ENCODE measurements around the gene TRIM38. TPM values are rescaled to one million over a fixed set of nuclear protein-coding genes. Genes with fewer than 3 reads are reported as not detected.
"Not testable (repeated sequence)": the region's sequence is repeated elsewhere in the genome, so short reads cannot be mapped to it uniquely, and the experiment has no call there.

TRIM38 gene, protein sequence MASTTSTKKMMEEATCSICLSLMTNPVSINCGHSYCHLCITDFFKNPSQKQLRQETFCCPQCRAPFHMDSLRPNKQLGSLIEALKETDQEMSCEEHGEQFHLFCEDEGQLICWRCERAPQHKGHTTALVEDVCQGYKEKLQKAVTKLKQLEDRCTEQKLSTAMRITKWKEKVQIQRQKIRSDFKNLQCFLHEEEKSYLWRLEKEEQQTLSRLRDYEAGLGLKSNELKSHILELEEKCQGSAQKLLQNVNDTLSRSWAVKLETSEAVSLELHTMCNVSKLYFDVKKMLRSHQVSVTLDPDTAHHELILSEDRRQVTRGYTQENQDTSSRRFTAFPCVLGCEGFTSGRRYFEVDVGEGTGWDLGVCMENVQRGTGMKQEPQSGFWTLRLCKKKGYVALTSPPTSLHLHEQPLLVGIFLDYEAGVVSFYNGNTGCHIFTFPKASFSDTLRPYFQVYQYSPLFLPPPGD
- total RNA-seq = 1 to 10 TPM; 8.1 to 8.2 TPM

DNA sequence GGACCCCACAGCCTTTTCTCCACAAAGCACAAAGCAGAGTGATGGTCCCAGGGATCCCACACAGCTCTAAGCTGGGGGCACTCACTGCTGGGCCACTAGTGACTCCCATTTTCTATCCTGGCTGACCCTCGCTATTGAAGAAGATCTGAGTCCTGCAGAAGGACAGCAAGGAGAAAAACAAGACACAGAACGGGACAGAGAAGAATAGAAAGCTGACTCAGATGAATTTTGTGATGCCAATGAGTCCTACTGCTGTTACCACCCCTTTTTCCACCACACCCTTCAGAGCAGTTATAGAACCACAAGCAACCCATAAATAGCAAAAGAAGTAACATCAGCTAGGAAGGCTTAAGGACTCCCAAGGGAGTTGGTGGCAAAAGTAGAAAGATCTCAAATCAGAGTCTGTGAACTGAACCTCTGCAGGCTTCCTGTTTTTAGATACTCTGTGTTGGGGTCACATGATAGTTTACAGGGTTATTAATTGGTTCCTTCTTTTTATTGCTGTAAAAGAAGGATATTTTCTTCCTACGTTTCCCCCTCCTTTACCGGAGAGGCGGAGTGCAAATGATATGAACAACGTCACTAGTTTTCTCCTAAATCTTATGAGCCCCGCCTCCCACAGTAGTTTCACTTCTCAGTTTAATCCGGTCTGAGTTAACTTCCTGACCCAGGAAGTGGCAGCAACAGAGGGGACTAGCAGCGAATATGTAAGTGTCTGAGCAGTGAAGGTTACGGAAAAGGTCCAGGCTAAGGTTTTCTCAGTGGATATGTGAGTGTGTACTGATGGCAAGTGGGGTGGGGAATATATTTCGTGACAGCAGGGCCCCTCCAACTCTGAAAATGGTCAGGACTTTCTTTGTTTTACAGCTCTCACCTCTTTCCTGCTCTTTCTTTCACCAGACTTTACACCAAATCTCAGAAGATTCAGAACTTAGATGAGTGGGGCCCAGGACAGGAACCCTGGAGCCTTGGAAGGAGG, at the start of gene TRIM38:
Gene TRIM38 (plus strand): TSS at position 654 of the 979 bp plus-strand sequence. CDS start 3,721 bp downstream, outside the sequence.
- Mint-ChIP-seq H3K27ac (peak within 1 kb of the TSS; percentile 95), H3K27me3 (no peaks in the 10 kb centered on the region), H3K4me3 (peak within 1 kb of the TSS; percentile 91), H3K36me3 (peaks cover 44% of the 10 kb centered on the region), H3K4me1 (peaks cover 68% of the 10 kb centered on the region), H3K9me3 (peaks cover 21% of the 10 kb centered on the region)
- peak; percentile 68 for DNase-seq

DNA sequence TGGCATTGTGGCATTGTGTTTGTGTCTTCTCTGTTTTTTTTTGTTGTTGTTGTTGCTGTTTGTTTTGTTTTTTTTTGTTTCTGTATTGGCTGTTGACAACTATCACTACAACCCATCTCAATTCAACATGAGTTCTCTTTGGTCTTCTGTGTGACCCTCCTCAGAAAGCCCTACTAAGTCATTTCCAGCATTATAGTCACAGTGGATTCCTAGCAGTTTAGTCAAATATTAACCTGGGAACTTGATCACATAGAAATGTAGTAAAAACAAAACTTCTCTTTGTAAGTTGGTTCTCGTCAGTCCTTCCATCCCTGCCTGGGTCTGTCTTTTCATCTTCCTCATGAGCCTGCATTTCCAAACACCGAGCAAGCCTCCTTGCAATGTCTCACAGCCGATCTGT, 48.9 kb upstream of the TRIM38 start:
- Mint-ChIP-seq H3K4me3 (no peak overlapping the region), H3K4me1 (peaks cover 13% of the 10 kb centered on the region), H3K9me3 (no peaks in the 10 kb centered on the region), H3K36me3 (peaks cover 1% of the 10 kb centered on the region), H3K27me3 (no peaks in the 10 kb centered on the region), H3K27ac (no peak overlapping the region)
- DNase-seq = no peak

DNA sequence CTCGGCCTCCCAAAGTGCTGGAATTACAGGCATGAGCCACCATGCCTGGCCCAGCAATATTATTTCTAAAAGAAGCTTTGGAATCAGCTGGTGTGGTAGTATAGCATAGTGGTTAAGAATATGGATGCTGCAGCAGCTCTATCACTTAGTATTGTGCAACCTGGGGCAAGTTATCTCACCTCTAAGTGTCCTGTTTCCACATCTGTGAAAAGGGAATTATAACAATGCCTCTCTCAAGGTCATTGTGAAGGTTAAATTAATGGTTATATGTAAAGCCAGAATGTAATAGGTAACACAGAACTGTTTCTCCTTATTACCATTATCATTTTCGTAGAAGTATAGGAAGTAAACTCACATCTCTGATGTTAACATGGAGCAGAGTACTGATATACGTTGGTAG, 46.3 kb upstream of the TRIM38 start:
- no peaks in the 10 kb centered on the region for H3K27me3 Mint-ChIP-seq
- H3K9me3 Mint-ChIP-seq = no peaks in the 10 kb centered on the region
- no peak overlapping the region for H3K27ac Mint-ChIP-seq
- no peak overlapping the region for H3K4me3 Mint-ChIP-seq
- peaks cover 1% of the 10 kb centered on the region for H3K36me3 Mint-ChIP-seq
- H3K4me1 Mint-ChIP-seq = peaks cover 13% of the 10 kb centered on the region
- DNase-seq = no peak

DNA sequence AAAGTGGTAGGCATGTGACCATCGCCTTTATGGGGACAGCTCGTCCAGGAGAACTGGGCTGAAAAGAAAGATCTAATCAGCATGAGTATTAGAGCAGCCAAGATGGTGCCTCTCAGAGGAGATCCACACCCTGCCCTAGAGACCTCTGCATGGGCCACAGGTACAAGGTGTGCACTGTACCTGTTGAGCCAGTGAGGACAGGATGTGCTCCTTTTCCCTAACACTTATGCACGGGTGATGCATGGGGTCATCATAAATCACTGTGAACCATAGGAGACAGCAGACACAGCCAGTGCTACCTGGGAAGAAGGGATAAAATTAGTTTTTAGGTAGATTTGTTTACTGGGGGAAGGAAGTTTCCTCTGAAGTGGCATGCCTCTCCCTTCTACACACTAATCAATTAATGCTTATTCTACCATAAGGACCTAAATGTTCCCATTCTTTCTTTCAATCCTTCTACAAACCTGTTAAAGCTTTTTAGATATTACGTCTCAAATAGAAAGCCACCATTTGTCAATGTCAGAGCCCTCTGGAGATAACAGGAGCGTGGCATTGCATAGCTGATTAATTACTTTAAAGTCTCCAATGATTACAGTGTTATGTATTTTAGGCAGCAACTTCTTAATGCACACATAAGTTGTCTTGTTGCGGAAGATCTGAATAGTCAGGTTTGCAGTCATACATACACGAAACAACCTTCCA, 45.7 kb upstream of the TRIM38 start:
- H3K36me3 Mint-ChIP-seq = peaks cover 1% of the 10 kb centered on the region
- no peaks in the 10 kb centered on the region for H3K9me3 Mint-ChIP-seq
- no peak overlapping the region for H3K27ac Mint-ChIP-seq
- H3K4me3 Mint-ChIP-seq = no peak overlapping the region
- peaks cover 8% of the 10 kb centered on the region for H3K4me1 Mint-ChIP-seq
- DNase-seq = no peak
- no peaks in the 10 kb centered on the region for H3K27me3 Mint-ChIP-seq

DNA sequence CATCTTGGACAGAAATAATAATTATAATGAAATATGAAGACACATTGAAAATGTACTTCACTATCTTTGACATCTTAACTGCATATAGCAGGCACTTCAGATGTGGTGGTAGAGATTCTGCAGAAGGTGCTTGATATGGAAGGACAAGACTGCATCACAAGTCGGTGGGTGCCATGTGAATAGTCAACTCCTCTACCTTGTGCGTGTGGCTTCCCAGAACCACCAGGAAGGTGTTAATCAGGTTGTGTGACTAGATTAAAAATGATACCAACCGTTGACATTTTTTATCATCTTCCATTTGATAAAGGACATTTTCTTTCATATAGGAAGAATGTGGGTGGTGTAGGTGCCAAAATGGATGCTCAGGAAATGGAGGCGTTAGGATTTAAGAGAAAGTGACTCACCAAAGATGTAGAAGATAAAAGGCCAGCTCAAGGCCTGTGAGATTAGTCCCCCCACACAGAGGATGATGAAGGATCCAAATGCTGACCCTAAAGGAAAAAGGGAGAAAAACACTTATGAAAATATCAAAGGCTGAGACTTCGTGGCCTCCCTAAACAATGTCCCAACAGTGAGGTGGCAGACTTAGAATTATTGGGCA, 44.4 kb upstream of the TRIM38 start:
- Mint-ChIP-seq H3K27me3 (no peaks in the 10 kb centered on the region), H3K4me1 (peaks cover 8% of the 10 kb centered on the region), H3K27ac (peak overlapping the region; percentile 13), H3K4me3 (no peak overlapping the region), H3K36me3 (peaks cover 1% of the 10 kb centered on the region), H3K9me3 (no peaks in the 10 kb centered on the region)
- no peak for DNase-seq

DNA sequence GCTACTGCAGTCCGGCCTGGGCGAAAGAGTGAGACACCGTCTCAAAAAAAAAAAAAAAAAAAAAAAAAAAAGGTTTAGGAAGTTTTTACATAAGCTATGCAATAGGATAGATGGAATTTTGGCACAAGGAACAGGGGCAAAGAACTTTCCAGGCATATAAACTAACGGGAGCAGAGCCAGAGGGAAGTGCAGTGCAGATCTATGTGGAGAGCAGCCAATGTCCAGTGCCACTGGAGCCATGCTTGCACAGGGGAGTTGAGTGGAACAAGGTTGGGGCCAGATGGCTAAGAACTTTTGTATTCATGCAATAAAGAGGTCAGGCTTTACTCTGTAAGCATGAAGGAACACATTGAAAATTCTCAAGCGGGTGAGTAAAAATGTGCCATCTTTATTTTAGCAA, 42.9 kb upstream of the TRIM38 start:
- Mint-ChIP-seq H3K4me3 (no peak overlapping the region), H3K9me3 (no peaks in the 10 kb centered on the region), H3K27me3 (no peaks in the 10 kb centered on the region), H3K4me1 (peaks cover 8% of the 10 kb centered on the region), H3K27ac (no peak overlapping the region), H3K36me3 (no peaks in the 10 kb centered on the region)
- DNase-seq = no peak

DNA sequence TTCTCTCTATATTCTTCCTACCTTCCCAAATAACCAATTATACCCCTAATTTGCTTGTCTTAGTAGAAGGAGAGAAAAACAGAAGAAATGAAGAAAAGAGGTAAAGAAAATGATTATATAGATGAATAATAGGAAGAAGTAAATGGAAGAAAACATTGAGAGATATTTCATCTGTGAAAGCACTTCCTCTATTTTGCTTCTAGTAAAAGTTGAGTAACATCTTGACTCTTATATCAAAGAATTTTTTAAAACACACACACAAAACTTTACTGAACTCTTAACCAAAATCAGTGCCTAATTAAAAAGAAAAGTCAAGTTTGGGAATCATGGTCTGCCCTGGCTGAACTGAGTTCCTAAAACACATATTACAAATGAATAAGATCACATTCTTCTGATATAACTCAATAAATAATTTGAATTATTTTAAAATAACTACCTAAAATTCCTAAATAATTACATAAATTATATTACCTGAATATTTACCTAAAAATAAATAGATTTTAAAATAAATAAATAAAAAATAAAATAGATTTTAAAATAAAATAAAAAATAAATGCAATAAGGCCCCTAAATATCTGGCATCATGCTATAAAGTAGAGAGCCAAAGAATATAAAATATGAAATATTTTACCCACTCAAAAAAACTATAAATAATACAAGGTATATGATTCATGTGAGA, 40.9 kb upstream of the TRIM38 start:
- Mint-ChIP-seq H3K27me3 (no peaks in the 10 kb centered on the region), H3K4me1 (peaks cover 8% of the 10 kb centered on the region), H3K27ac (no peak overlapping the region), H3K36me3 (no peaks in the 10 kb centered on the region), H3K9me3 (no peaks in the 10 kb centered on the region), H3K4me3 (no peak overlapping the region)
- DNase-seq = no peak

DNA sequence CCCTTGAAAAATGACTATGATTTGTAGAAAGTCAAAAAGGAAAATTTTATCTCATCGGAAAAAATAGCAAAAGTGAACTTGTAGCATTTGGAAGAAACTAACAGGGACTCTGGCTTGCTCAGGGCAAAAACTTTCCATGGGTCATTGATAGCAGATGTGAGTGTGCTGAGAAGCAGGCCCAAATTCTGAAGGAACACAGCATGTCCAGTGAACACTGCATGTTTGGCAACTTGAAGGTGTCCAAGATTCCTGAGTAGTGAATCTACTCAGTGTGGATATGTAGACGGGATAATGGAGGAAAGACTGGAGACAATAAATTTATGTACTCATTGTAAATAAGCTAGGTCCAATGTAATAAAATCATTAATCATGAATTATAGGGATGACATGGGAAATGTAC, 40.3 kb upstream of the TRIM38 start:
- H3K27me3 Mint-ChIP-seq = no peaks in the 10 kb centered on the region
- no peak overlapping the region for H3K27ac Mint-ChIP-seq
- H3K36me3 Mint-ChIP-seq = no peaks in the 10 kb centered on the region
- H3K4me1 Mint-ChIP-seq = peaks cover 8% of the 10 kb centered on the region
- no peak for DNase-seq
- H3K4me3 Mint-ChIP-seq = no peak overlapping the region
- H3K9me3 Mint-ChIP-seq = no peaks in the 10 kb centered on the region

DNA sequence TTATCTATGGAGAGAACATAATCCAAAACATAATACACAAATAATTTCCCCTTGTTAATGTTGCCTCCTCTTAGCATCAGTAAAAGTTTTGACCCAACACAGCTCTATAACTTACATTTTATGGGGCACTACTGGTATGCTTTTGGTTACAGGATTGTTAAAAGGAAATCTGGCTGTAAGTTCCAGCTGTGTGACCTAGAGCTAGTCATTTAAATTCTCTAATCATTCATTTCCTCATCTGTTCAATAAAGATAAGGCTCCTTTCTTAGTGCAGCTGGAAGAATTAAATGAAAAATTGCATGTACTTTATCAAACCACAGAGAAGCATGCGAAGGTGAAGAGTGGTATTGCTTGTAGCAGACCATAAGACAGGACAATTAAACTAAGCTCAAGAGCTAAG, 36.7 kb upstream of the TRIM38 start:
- no peaks in the 10 kb centered on the region for H3K27me3 Mint-ChIP-seq
- no peak for DNase-seq
- H3K4me1 Mint-ChIP-seq = no peaks in the 10 kb centered on the region
- H3K27ac Mint-ChIP-seq = no peak overlapping the region
- no peaks in the 10 kb centered on the region for H3K9me3 Mint-ChIP-seq
- no peak overlapping the region for H3K4me3 Mint-ChIP-seq
- H3K36me3 Mint-ChIP-seq = no peaks in the 10 kb centered on the region

DNA sequence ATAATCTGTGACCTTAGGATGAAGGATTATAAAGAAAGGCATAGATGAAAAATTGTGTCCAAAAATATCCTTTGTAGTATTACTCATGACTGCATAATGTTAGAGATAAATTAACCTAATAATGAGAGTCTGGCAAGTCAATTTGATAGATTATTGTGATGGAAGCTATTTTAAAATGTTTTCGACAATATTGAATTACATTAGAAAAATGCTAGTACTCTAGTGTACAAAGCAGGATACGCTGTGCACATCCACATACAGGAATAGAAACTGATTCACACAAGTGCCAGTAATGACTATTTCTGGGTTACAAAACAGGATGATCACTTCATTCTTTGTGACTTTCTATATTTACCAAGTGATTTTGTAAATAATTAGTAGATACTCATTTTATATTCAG, 35.4 kb upstream of the TRIM38 start:
- no peak for DNase-seq
- no peaks in the 10 kb centered on the region for H3K4me1 Mint-ChIP-seq
- H3K27ac Mint-ChIP-seq = no peak overlapping the region
- peaks cover 2% of the 10 kb centered on the region for H3K27me3 Mint-ChIP-seq
- no peaks in the 10 kb centered on the region for H3K36me3 Mint-ChIP-seq
- H3K9me3 Mint-ChIP-seq = no peaks in the 10 kb centered on the region
- no peak overlapping the region for H3K4me3 Mint-ChIP-seq

DNA sequence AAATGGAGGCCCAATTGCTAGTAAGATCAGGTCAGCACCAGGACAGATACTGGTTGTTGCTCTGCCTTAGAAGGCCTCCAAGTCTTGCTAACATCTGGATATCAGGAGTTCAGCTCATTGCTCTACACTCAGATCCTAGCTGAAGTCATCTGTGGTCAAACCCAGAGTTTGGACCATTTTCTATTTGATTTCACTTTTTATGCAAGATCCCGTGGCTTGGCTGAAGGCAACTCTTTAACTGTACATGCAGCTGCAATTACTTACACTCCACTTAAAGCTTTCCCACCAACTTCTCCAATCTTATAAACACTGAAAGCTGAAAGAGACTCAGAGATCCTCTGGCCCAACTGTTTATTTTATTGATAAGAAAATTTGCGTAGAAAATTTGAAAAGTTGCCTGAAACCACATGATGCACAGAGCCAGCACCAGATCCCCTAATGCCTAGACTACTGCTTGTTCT, 34.8 kb upstream of the TRIM38 start:
- Mint-ChIP-seq H3K4me3 (no peak overlapping the region), H3K27ac (no peak overlapping the region), H3K9me3 (no peaks in the 10 kb centered on the region), H3K4me1 (no peaks in the 10 kb centered on the region), H3K27me3 (peaks cover 4% of the 10 kb centered on the region), H3K36me3 (no peaks in the 10 kb centered on the region)
- no peak for DNase-seq

DNA sequence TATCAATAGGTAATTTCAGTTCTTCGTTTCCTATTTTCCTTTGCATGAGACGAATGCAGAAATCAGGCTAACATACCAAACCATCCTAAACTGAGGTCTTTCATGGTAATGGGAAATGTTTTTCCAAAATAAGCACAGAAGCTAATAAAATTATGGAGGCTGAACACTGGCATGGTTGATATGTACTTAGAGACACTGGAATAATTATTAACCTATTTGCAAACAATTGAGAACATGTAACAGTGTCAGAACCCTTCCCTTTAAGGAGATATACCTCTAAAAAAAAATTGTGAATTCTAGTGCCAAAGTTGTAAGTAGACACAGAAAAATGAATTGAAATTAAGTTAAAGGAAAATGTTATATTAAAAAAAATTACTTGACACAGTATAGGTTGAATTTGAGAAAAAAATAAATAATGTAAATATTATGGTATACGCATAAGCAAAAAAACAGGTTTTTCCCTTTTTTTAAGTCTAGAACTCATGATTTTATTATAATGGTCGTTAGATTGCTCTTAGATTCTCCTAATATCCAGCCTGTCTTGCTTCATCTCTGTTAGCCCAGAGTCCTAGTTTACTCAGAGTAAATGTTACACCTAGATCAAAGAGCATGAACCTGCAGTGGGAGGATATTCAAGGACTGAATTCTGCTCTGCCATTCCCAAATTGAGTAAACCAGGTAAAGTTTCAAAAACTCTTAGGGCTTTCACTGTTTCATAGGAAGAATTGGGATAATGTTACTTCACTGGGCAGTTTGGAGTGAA, 33.9 kb upstream of the TRIM38 start:
- no peaks in the 10 kb centered on the region for H3K4me1 Mint-ChIP-seq

DNA sequence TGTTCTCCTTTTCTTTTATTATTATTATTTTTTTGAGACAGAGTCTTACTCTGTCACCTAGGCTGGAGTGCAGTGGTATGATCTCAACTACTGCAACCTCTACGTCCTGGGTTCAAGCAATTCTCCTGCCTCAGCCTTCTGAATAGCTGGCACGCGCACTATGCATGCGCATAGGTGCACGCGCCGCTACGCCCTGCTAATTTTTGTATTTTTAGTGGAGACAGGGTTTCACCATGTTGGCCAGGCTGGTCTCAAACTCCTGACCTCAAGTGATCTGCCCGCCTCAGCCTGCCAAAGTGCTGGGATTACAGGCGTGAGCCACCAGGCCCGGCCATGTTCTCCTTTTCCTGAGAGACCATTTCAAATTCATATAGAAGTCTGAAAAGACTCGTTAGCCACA, 32.8 kb upstream of the TRIM38 start:
- not testable (repeated sequence) for H3K9me3 Mint-ChIP-seq, H3K4me3 Mint-ChIP-seq, H3K27ac Mint-ChIP-seq, H3K27me3 Mint-ChIP-seq, H3K36me3 Mint-ChIP-seq, DNase-seq, H3K4me1 Mint-ChIP-seq

More for the DNA sequence above, 33.9 kb upstream of the TRIM38 start:
- Mint-ChIP-seq H3K27ac (no peak overlapping the region), H3K9me3 (no peaks in the 10 kb centered on the region), H3K27me3 (peaks cover 4% of the 10 kb centered on the region), H3K4me3 (no peak overlapping the region), H3K36me3 (no peaks in the 10 kb centered on the region)
- no peak for DNase-seq
